ENCODE data around the gene KDM6A. TPM values are rescaled to one million over a fixed set of nuclear protein-coding genes. Genes with fewer than 3 reads are reported as not detected.
"Not testable (repeated sequence)": the region's sequence is repeated elsewhere in the genome, so short reads cannot be mapped to it uniquely, and the experiment has no call there.

KDM6A gene
- total RNA-seq: 20.3 and 33.0 TPM in 2 replicates

GRCh38 chrX:44872821-44873414 lies at the start of gene KDM6A:
KDM6A (plus strand) TSS chrX:44873188; CDS start chrX:44873552, 364 bp downstream.
- Histone ChIP-seq H2AFZ (ENCODE audit: low read length) (peak within 1 kb of the TSS; percentile 95), H3K4me2 (ENCODE audit: insufficient read depth, low read length) (peak within 1 kb of the TSS; percentile 97), H3K27ac (ENCODE audit: low read depth, low read length) (peak within 1 kb of the TSS; percentile 84), H3K79me2 (ENCODE audit: insufficient read depth, low read length) (peaks cover 58% of the 10 kb centered on the region), H3K27me3 (ENCODE audit: insufficient read depth, low read length) (no peaks in the 10 kb centered on the region), H3K9me3 (ENCODE audit: low read depth, low read length) (no peaks in the 10 kb centered on the region), H4K20me1 (ENCODE audit: insufficient read depth, low read length) (peaks cover 19% of the 10 kb centered on the region), H3K4me1 (ENCODE audit: insufficient read depth, low read length) (peaks cover 10% of the 10 kb centered on the region), H3K36me3 (ENCODE audit: insufficient read depth, low read length) (peaks cover 3% of the 10 kb centered on the region), H3K4me3 (ENCODE audit: insufficient read depth, low read length) (peak within 1 kb of the TSS; percentile 91)
- DNase-seq (ENCODE audit: insufficient read length, low spot score, missing footprints): peak; percentile 99
- no peak for TF ChIP-seq CTCF (IDR thresholded peaks at IDR 0.05; ENCODE audit: extremely low read depth, low read depth, low read length)

- H3K79me2 ChIP-seq (ENCODE audit: insufficient read depth, low read length); H3K4me1 ChIP-seq (ENCODE audit: insufficient read depth, low read length); H3K36me3 ChIP-seq (ENCODE audit: insufficient read depth, low read length); H2AFZ ChIP-seq (ENCODE audit: low read length); H3K27ac ChIP-seq (ENCODE audit: low read depth, low read length); H3K27me3 ChIP-seq (ENCODE audit: insufficient read depth, low read length); H3K9me3 ChIP-seq (ENCODE audit: low read depth, low read length); DNase-seq (ENCODE audit: insufficient read length, low spot score, missing footprints); H3K4me3 ChIP-seq (ENCODE audit: insufficient read depth, low read length); H3K4me2 ChIP-seq (ENCODE audit: insufficient read depth, low read length); H4K20me1 ChIP-seq (ENCODE audit: insufficient read depth, low read length): not testable (repeated sequence)
Measured at GRCh38 chrX:44823193-44823592, 49.8 kb upstream of the KDM6A start.

- H3K27ac ChIP-seq (ENCODE audit: low read depth, low read length): no peak overlapping the region
- H3K4me3 ChIP-seq (ENCODE audit: insufficient read depth, low read length): no peak overlapping the region
- H3K4me2 ChIP-seq (ENCODE audit: insufficient read depth, low read length): no peak overlapping the region
- no peaks in the 10 kb centered on the region for H3K4me1 ChIP-seq (ENCODE audit: insufficient read depth, low read length)
- DNase-seq (ENCODE audit: insufficient read length, low spot score, missing footprints): peak; percentile 71
- no peaks in the 10 kb centered on the region for H3K9me3 ChIP-seq (ENCODE audit: low read depth, low read length)
- no peaks in the 10 kb centered on the region for H4K20me1 ChIP-seq (ENCODE audit: insufficient read depth, low read length)
- peaks cover 3% of the 10 kb centered on the region for H3K27me3 ChIP-seq (ENCODE audit: insufficient read depth, low read length)
- no peaks in the 10 kb centered on the region for H3K79me2 ChIP-seq (ENCODE audit: insufficient read depth, low read length)
- H2AFZ ChIP-seq (ENCODE audit: low read length): no peak overlapping the region
- no peaks in the 10 kb centered on the region for H3K36me3 ChIP-seq (ENCODE audit: insufficient read depth, low read length)
- TF ChIP-seq CTCF (IDR thresholded peaks at IDR 0.05; ENCODE audit: extremely low read depth, low read depth, low read length): no peak
Measured at GRCh38 chrX:44828008-44828605, 44.9 kb upstream of the KDM6A start.

- Histone ChIP-seq H3K36me3 (ENCODE audit: insufficient read depth, low read length) (no peaks in the 10 kb centered on the region), H3K4me1 (ENCODE audit: insufficient read depth, low read length) (no peaks in the 10 kb centered on the region), H3K9me3 (ENCODE audit: low read depth, low read length) (no peaks in the 10 kb centered on the region), H4K20me1 (ENCODE audit: insufficient read depth, low read length) (no peaks in the 10 kb centered on the region), H3K27ac (ENCODE audit: low read depth, low read length) (no peak overlapping the region), H3K4me3 (ENCODE audit: insufficient read depth, low read length) (no peak overlapping the region), H2AFZ (ENCODE audit: low read length) (no peak overlapping the region), H3K4me2 (ENCODE audit: insufficient read depth, low read length) (no peak overlapping the region), H3K27me3 (ENCODE audit: insufficient read depth, low read length) (peaks cover 3% of the 10 kb centered on the region), H3K79me2 (ENCODE audit: insufficient read depth, low read length) (no peaks in the 10 kb centered on the region)
- TF ChIP-seq CTCF (IDR thresholded peaks at IDR 0.05; ENCODE audit: extremely low read depth, low read depth, low read length): no peak
- no peak for DNase-seq (ENCODE audit: insufficient read length, low spot score, missing footprints)
Measured at GRCh38 chrX:44829832-44830231, 43.2 kb upstream of the KDM6A start.
